Peyer's patch (tissue), 4 donors: ENCODE data around the gene SLC22A23.

Source experiments
- CTCF ChIP-seq, 6 experiments: fragments of 450-650 bp in 4 of 6; fragments of 200-600 bp in 2 of 6; sonication (generic) in 1 of 6; IDR thresholded peaks; one replicate each; pipeline ENCODE4 v1.5.1; 2017 to 2019; ENCODE audit warnings: antibody characterized with exemption in 6 of 6, mild to moderate bottlenecking in 3 of 6, moderate library complexity in 1 of 6
- POLR2A ChIP-seq, 2 donors: fragments of 450-650 bp; IDR thresholded peaks; one replicate each; pipeline ENCODE4 v1.5.1; 2017; ENCODE audit warnings: antibody characterized with exemption in 2 of 2, mild to moderate bottlenecking in 2 of 2, moderate library complexity in 2 of 2

- TF ChIP-seq CTCF (IDR thresholded peaks at IDR 0.05), result no peak
- TF ChIP-seq POLR2A (IDR thresholded peaks at IDR 0.05), result no peak
Observed at GRCh38 chr6:3340358-3340802, 116.5 kb downstream of the SLC22A23 start.
